Measurements from ENCODE around the gene SRPK3.

The SRPK3 gene

DNA sequence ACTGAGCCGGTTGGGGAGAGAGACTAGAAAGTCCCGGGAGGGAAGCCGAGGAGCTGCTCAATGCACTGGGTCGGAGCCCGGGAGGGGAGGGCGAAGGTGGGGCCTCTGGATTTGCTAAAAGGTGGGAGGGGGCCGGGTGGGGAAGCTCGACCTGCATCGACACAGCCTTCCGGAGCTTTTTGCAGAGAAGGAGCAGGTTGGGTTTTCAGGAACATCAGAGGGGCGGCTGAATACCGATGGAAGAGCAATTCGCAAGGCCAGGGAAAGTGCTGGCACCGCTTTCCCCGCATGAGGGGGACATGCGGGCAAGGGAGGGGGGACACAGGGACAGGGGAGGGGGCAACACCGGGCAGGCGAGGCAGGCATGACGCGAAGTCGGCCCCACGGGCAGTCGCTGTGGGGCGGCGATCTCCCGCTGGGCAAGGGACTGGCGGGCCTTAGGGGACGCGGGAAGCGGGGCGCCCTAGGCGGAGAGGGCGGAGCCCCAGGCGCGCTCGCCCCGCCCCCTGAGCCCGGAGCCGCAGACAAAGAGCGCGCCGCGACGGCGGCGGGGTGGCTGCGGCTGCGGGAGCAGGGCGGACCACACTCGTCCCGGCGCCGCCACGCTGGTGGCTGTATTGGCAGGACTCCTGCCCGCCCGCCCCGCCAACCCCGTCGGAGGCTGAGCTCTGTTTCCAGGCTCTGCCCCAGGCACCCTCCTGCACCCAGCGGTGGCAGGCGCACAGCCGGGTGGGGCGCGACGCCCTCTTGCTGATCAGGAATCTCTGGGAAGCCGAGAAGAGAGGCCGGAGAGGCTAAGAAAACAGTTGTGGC, 37.9 kb downstream of the SRPK3 start:
- ATAC-seq (replicated peaks; ENCODE audit: extremely low read depth, poor library complexity, severe bottlenecking) (peak; percentile 33), DNase-seq (ENCODE audit: low spot score in 2 of 2) (peak; percentile 22 to 23)
- Mint-ChIP-seq H3K36me3 (ENCODE audit: insufficient read depth) (peaks cover 4% of the 10 kb centered on the region), H3K9me3 (no peaks in the 10 kb centered on the region), H3K27me3 (no peaks in the 10 kb centered on the region), H3K4me3 (peak overlapping the region; percentile 53), H3K27ac (ENCODE audit: low read depth) (no peak overlapping the region), H3K4me1 (peaks cover 43% of the 10 kb centered on the region)

GRCh38 chrX:153819384-153820040, 38.7 kb downstream of the SRPK3 start:
- no peaks in the 10 kb centered on the region for H3K27me3 Mint-ChIP-seq
- H3K4me1 Mint-ChIP-seq = peaks cover 42% of the 10 kb centered on the region
- H3K9me3 Mint-ChIP-seq = no peaks in the 10 kb centered on the region
- H3K36me3 Mint-ChIP-seq (ENCODE audit: insufficient read depth) = peaks cover 4% of the 10 kb centered on the region
- no peak for DNase-seq (ENCODE audit: low spot score in 2 of 2)
- H3K27ac Mint-ChIP-seq (ENCODE audit: low read depth) = no peak overlapping the region
- no peak for ATAC-seq (replicated peaks; ENCODE audit: extremely low read depth, poor library complexity, severe bottlenecking)
- peak overlapping the region; percentile 53 for H3K4me3 Mint-ChIP-seq

- H3K27me3 Mint-ChIP-seq = no peaks in the 10 kb centered on the region
- H3K4me3 Mint-ChIP-seq = peak overlapping the region; percentile 13
- no peak for ATAC-seq (replicated peaks; ENCODE audit: extremely low read depth, poor library complexity, severe bottlenecking)
These were observed 39.8 kb downstream of the SRPK3 start for GRCh38 chrX:153820601-153821000.

GRCh38 chrX:153821066-153821465, 40.2 kb downstream of the SRPK3 start:
- peak overlapping the region; percentile 43 for H3K4me3 Mint-ChIP-seq
- no peaks in the 10 kb centered on the region for H3K27me3 Mint-ChIP-seq
- no peak for ATAC-seq (replicated peaks; ENCODE audit: extremely low read depth, poor library complexity, severe bottlenecking)
- H3K36me3 Mint-ChIP-seq (ENCODE audit: insufficient read depth) = peaks cover 4% of the 10 kb centered on the region
- peaks cover 38% of the 10 kb centered on the region for H3K4me1 Mint-ChIP-seq
- H3K27ac Mint-ChIP-seq (ENCODE audit: low read depth) = peak overlapping the region; percentile 32
- no peaks in the 10 kb centered on the region for H3K9me3 Mint-ChIP-seq
- no peak for DNase-seq (ENCODE audit: low spot score in 2 of 2)

More at GRCh38 chrX:153820601-153821000, 39.8 kb downstream of the SRPK3 start:
- peaks cover 4% of the 10 kb centered on the region for H3K36me3 Mint-ChIP-seq (ENCODE audit: insufficient read depth)
- peaks cover 36% of the 10 kb centered on the region for H3K4me1 Mint-ChIP-seq
- H3K9me3 Mint-ChIP-seq = no peaks in the 10 kb centered on the region
- DNase-seq (ENCODE audit: low spot score in 2 of 2) = no peak
- H3K27ac Mint-ChIP-seq (ENCODE audit: low read depth) = peak overlapping the region; percentile 32

DNA sequence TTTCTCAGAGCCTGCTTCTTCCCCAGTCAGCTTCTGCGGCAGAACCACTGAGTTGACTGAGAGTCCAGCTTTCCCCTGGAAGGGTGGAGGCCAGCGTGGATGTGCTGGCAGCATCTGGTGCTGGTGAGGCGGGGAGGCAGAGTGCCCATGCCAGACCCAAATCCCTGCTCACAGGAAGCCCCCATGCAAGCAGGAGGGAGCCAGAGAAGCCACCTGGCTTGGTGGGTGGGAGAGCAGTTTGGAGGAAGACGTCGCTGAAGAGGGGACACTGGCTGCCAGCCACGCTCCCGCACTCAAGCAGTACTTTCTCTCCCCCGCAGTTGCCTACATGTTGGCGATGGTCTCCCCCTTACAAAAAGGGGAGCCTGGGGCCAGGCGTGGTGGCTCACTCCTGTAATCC, 43.5 kb downstream of the SRPK3 start:
- H3K4me3 Mint-ChIP-seq = no peak overlapping the region
- ATAC-seq (replicated peaks; ENCODE audit: extremely low read depth, poor library complexity, severe bottlenecking) (no peak), DNase-seq (ENCODE audit: low spot score in 2 of 2) (no peak)
- peaks cover 37% of the 10 kb centered on the region for H3K4me1 Mint-ChIP-seq
- no peaks in the 10 kb centered on the region for H3K9me3 Mint-ChIP-seq
- no peak overlapping the region for H3K27ac Mint-ChIP-seq (ENCODE audit: low read depth)
- H3K36me3 Mint-ChIP-seq (ENCODE audit: insufficient read depth) = peaks cover 4% of the 10 kb centered on the region
- H3K27me3 Mint-ChIP-seq = no peaks in the 10 kb centered on the region

- peaks cover 37% of the 10 kb centered on the region for H3K4me1 Mint-ChIP-seq
These were observed 44.2 kb downstream of the SRPK3 start for GRCh38 chrX:153825042-153825441.

GRCh38 chrX:153827016-153827415, 46.2 kb downstream of the SRPK3 start:
- DNase-seq (ENCODE audit: low spot score in 2 of 2) (no peak), ATAC-seq (replicated peaks; ENCODE audit: extremely low read depth, poor library complexity, severe bottlenecking) (no peak)
- peaks cover 24% of the 10 kb centered on the region for H3K4me1 Mint-ChIP-seq
- H3K4me3 Mint-ChIP-seq = peak overlapping the region; percentile 44
- H3K36me3 Mint-ChIP-seq (ENCODE audit: insufficient read depth) = peaks cover 4% of the 10 kb centered on the region
- H3K27ac Mint-ChIP-seq (ENCODE audit: low read depth) = peak overlapping the region; percentile 30
- no peaks in the 10 kb centered on the region for H3K9me3 Mint-ChIP-seq
- no peaks in the 10 kb centered on the region for H3K27me3 Mint-ChIP-seq

More at GRCh38 chrX:153825042-153825441, 44.2 kb downstream of the SRPK3 start:
- Mint-ChIP-seq H3K4me3 (no peak overlapping the region), H3K27me3 (no peaks in the 10 kb centered on the region), H3K27ac (ENCODE audit: low read depth) (no peak overlapping the region), H3K36me3 (ENCODE audit: insufficient read depth) (peaks cover 4% of the 10 kb centered on the region), H3K9me3 (no peaks in the 10 kb centered on the region)
- DNase-seq (ENCODE audit: low spot score in 2 of 2) (no peak), ATAC-seq (replicated peaks; ENCODE audit: extremely low read depth, poor library complexity, severe bottlenecking) (no peak)

GRCh38 chrX:153827903-153828302, 47.1 kb downstream of the SRPK3 start:
- peak overlapping the region; percentile 30 for H3K27ac Mint-ChIP-seq (ENCODE audit: low read depth)
- H3K9me3 Mint-ChIP-seq = no peaks in the 10 kb centered on the region
- peaks cover 16% of the 10 kb centered on the region for H3K4me1 Mint-ChIP-seq
- H3K27me3 Mint-ChIP-seq = no peaks in the 10 kb centered on the region
- H3K36me3 Mint-ChIP-seq (ENCODE audit: insufficient read depth) = peaks cover 3% of the 10 kb centered on the region
- no peak for ATAC-seq (replicated peaks; ENCODE audit: extremely low read depth, poor library complexity, severe bottlenecking)
- peak overlapping the region; percentile 44 for H3K4me3 Mint-ChIP-seq
- no peak for DNase-seq (ENCODE audit: low spot score in 2 of 2)

DNA sequence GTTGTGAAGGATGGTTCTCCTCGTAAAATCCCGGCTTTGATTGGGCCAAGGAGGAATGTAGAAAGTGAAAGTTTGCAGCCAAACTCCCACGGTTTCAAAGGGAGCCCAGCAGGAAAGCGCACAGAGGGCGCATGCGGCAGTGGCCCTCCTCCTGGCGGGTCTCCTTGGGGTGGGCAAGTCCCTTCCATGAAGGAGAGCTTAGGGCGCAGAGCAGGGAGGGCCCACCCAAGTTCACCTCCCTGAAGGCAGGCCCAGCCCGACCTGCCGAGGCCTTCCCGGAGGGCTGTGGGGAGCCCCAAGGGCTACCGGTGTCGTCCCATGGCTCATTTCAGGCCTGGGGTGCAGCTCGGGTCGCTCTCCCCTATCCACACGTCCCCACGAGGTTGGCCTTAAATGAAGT, 47.5 kb downstream of the SRPK3 start:
- Mint-ChIP-seq H3K27ac (ENCODE audit: low read depth) (no peak overlapping the region), H3K4me3 (peak overlapping the region; percentile 27), H3K27me3 (no peaks in the 10 kb centered on the region), H3K36me3 (ENCODE audit: insufficient read depth) (peaks cover 3% of the 10 kb centered on the region), H3K4me1 (peaks cover 16% of the 10 kb centered on the region), H3K9me3 (no peaks in the 10 kb centered on the region)
- DNase-seq (ENCODE audit: low spot score in 2 of 2) = no peak
- no peak for ATAC-seq (replicated peaks; ENCODE audit: extremely low read depth, poor library complexity, severe bottlenecking)

GRCh38 chrX:153828723-153829548, 48.1 kb downstream of the SRPK3 start:
- no peak for DNase-seq (ENCODE audit: low spot score in 2 of 2)
- H3K9me3 Mint-ChIP-seq = no peaks in the 10 kb centered on the region
- H3K27ac Mint-ChIP-seq (ENCODE audit: low read depth) = no peak overlapping the region
- peak overlapping the region; percentile 74 for H3K4me3 Mint-ChIP-seq
- H3K4me1 Mint-ChIP-seq = peaks cover 16% of the 10 kb centered on the region
- no peaks in the 10 kb centered on the region for H3K27me3 Mint-ChIP-seq
- peaks cover 3% of the 10 kb centered on the region for H3K36me3 Mint-ChIP-seq (ENCODE audit: insufficient read depth)
- ATAC-seq (replicated peaks; ENCODE audit: extremely low read depth, poor library complexity, severe bottlenecking) = peak; percentile 37

- H3K27me3 Mint-ChIP-seq = no peaks in the 10 kb centered on the region
- no peaks in the 10 kb centered on the region for H3K9me3 Mint-ChIP-seq
- ATAC-seq (replicated peaks; ENCODE audit: extremely low read depth, poor library complexity, severe bottlenecking) (no peak), DNase-seq (ENCODE audit: low spot score in 2 of 2) (no peak)
- H3K4me3 Mint-ChIP-seq = peak overlapping the region; percentile 74
- H3K36me3 Mint-ChIP-seq (ENCODE audit: insufficient read depth) = peaks cover 3% of the 10 kb centered on the region
- peaks cover 16% of the 10 kb centered on the region for H3K4me1 Mint-ChIP-seq
- H3K27ac Mint-ChIP-seq (ENCODE audit: low read depth) = no peak overlapping the region
These were observed 48.6 kb downstream of the SRPK3 start for GRCh38 chrX:153829549-153829798.

DNA sequence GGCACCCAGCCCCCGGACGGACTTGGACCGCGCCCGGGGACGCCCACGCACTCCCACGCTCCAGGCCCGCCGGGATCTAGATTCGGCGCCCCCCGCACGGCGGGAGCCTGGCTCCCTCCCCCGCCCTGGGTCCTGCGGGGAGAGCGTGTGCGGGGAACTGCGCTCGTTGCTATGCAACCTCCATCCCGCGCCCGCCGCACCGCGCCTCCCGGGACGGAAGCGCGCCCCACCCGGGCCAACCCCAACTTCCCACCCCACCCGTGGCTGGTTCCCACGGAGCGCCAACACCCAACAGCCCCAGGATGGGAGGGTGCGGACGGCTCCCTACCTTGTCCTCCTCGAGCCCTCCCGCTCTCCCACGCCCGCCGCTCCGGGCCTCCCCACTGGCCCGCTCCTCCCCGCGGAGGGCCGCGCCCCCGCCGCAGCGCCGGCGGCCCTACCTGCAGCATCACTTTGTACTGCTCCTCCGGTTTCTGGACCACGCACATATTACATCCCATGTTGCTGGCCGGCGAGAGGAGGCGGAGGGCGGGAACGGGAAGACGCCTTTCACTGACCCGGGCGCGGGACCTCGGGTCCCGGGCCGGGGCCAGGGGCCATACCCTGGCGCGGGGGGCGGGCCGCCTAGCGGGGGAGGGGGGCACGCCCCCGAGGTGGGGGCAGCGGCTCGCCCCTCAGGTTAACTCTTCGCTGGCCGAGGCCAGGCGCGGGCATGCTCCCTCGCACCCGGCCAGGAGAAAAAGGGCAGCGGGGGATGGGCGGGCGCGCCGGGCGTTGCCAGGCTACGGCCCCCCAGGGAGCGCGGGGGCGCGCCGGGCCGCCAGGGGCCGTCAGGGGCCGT, 49.2 kb downstream of the SRPK3 start, which contains the start of gene PDZD4:
Gene PDZD4 (minus strand): TSS at position 746 of the 841 bp plus-strand sequence. CDS start 246 bp downstream, at position 500.
- Mint-ChIP-seq H3K27ac (ENCODE audit: low read depth) (no peak within 1 kb of the TSS), H3K9me3 (no peaks in the 10 kb centered on the region), H3K36me3 (ENCODE audit: insufficient read depth) (peaks cover 3% of the 10 kb centered on the region), H3K4me1 (peaks cover 16% of the 10 kb centered on the region), H3K4me3 (peak within 1 kb of the TSS; percentile 74), H3K27me3 (no peaks in the 10 kb centered on the region)
- DNase-seq (ENCODE audit: low spot score in 2 of 2) (no peak), ATAC-seq (replicated peaks; ENCODE audit: extremely low read depth, poor library complexity, severe bottlenecking) (peak; percentile 59)
